GM21723 (cell line): Measurements from ENCODE around the gene EFR3B.
A peak's percentile ranks its signal among the peaks of the same experiment; 100 is the strongest.
"Not testable (repeated sequence)": the region's sequence is repeated elsewhere in the genome, so short reads cannot be mapped to it uniquely, and the experiment has no call there.

Experiments used
- ATAC-seq: cut with Tn5 transposase; IDR thresholded peaks from one replicate; pipeline ENCODE4 v1.9.1; 2021; ENCODE audit warnings: mild to moderate bottlenecking, moderate library complexity; ENCODE audit not compliant: unreplicated experiment

Gene EFR3B, protein sequence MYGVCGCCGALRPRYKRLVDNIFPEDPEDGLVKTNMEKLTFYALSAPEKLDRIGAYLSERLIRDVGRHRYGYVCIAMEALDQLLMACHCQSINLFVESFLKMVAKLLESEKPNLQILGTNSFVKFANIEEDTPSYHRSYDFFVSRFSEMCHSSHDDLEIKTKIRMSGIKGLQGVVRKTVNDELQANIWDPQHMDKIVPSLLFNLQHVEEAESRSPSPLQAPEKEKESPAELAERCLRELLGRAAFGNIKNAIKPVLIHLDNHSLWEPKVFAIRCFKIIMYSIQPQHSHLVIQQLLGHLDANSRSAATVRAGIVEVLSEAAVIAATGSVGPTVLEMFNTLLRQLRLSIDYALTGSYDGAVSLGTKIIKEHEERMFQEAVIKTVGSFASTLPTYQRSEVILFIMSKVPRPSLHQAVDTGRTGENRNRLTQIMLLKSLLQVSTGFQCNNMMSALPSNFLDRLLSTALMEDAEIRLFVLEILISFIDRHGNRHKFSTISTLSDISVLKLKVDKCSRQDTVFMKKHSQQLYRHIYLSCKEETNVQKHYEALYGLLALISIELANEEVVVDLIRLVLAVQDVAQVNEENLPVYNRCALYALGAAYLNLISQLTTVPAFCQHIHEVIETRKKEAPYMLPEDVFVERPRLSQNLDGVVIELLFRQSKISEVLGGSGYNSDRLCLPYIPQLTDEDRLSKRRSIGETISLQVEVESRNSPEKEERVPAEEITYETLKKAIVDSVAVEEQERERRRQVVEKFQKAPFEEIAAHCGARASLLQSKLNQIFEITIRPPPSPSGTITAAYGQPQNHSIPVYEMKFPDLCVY

DNA sequence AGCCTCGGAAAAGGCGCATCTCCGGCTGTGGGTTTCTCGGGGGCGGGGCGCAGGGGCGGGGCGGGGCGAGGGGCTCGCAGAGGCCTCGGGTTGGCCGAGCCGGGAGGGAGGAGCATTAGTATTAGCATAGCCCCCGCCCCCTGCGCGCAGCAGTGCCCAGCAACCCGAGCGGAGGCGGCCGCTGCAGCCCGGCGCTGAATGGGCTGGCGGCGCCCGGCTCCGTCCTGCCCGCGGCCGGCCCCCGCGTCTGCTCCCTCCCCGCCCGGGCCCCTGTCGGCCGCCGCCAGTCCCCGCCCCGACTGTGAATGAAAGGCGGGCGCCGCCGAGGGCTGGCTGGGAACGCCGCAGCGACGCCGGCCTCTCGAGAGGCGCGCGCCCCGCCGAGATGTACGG, at the start of gene EFR3B:
TSS of gene EFR3B (plus strand) at position 149 of the 393 bp plus-strand sequence. CDS start at position 386, 237 bp downstream.
- ATAC-seq: peak; percentile 89

DNA sequence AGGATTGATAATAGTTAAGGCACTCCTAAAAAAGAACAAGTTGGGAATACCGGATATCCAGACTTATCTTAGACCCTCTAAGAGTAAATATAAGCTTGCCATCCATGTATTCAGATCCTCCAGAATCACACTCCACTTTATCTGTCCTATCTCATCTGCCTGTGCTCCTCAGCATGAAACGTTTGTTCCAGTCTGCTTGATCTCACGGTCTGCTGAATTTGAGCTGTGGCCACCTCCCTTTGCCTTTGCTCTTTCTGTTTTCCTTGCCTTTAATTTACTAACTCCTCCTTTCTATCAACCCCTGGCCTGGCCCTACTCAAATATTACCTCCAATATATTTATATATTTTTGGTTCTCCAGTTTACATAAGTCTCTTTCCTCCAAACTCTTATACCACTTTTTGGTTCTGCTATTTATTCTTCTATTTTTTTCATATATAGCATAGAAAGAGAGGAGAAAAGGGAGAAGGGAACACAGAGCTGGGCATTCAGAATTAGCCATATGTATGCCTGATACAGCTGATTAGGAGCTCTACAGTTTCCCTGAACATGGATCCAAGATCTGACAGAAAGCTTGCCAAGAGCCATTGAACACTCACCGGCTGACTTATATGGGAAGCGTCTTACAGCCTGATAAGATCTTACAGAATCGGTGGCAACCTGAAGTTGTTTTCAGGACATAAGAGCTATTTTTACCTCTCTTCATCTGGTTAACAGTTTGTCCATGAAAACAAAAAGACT, 48.3 kb upstream of the EFR3B start:
- ATAC-seq: no peak

DNA sequence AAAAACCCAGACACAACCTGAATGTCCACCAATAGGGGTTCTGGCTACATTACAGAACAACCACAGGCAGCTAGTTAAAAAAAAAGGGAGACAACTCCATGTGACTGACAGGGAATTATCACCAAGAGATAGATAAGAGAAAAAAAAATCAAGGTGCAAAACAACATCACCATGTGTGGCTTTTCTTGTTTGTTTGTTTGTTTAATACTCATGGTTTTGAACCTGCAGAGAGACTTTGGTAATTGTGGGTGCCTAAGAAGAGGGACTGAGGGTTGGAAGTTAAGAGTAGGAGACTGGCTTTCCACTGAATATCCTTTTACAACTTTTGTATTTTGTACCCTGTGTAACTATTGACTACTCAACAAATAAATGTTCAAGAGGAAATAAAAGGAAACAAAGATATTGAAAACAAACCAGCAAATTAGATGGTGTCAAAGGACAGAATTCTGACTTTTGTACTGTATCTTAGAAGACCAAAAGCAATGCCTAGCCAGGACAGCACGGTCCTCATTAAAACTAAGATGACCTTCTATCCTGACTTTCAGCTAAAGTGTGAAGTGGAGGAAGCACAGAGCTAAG, 47.6 kb upstream of the EFR3B start:
- no peak for ATAC-seq

DNA sequence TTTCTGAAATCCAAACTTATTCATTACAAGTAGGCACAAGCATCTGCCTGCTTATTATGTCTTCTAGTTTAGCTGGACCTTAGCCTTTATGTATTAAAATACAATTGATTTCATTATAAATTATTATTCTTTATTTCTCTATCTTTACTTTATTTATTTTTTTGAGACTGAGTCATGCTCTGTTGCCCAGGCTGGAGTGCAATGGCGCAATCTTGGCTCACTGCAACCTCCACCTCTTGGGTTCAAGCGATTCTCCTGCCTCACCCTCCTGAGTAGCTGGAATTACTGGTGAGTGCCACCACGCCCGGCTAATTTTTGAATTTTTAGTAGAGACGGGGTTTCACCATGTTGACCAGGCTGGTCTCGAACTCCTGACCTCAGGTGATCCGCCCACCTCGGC, 42.8 kb upstream of the EFR3B start:
- ATAC-seq: not testable (repeated sequence)

DNA sequence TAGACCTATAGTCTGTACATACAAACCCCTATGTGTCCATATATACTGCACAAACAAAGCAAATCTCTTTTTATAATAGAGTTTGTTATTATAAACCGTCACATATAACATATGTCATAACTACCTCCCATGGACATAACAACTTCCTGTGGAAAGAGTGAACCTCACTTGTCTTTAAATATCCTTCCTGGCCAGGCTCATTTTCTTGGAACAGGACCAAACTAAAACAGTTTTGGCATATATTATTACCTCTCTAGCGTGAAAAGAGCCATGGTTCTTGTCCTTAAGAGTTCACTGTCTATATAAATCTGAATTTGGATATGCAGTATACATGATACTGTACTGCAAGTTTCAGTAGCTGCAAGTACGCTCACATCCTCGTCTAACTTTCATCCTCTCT, 41.8 kb upstream of the EFR3B start:
- no peak for ATAC-seq

DNA sequence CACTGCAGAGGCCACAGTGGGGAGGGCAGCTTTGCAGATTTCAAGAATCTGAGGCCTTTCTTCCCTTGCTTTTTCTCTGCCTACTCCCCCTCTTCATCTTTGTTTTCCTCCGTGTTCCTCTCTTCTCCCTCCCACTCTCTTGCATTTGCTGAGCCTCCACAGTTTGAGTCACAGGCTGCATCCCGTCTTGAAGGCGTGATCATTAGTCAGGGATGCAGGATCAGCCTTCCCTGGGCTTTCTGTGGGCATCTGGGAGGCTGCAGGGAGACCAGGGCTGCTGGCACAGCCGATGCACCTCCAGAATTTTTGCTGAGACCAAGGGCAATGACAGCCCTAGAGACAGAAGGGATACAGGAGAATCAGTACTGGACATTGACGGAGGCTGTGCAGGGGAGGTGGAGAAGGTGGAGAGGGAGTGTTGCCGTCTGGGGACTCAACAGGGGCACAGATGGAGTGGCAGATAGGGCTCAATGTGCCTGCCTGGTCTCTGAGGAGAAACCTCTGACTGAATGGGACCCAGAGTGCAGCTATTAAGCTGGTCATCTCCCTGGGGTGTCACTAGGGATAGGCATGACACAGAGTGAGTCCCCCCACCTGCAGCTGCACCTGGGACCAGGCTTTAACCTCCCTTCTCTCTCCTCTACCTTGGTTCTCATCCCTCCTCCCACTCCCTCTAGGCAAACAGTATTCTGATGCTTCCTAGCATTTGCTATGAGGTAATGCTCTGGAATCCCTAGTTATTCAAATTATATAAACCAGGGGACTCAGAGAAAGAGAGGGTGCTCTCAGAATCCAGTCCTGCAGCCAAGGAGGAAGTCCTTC, 41.2 kb upstream of the EFR3B start:
- ATAC-seq: no peak

DNA sequence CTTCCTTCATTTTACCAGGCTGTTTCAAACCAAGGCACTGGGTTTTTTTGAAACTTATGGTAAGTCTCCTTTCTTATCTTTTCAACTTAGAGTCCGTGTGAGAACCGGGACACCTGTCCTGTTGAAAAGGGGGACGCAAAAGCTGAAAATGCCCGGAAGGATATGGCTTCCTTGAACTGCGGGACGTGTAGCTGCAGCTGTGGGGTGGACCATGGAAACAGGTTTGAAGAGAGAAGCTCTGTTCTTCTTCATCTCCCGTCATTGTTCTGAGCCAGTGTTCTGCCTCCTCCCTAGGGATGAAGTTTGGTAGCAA, 40.6 kb upstream of the EFR3B start:
- no peak for ATAC-seq

DNA sequence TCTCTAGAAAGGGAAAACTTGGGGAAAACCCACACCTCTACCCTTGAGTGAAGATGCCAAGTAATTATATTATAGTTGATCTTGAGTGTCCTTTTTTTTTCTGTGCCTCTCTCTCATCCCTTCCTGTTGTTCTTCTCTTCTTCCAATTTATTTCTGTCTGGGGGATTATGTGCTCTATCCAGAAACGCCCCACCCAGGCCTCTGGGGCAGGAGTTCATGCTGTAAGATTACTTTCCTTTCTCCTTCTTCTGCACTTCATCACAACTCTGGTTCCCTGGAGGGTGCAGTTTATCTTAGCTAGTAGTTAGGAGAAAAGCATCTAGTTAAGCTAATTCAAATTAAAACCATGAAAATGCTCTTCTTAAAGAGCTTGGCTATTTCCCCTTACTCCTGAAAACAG, 39.8 kb upstream of the EFR3B start:
- no peak for ATAC-seq

DNA sequence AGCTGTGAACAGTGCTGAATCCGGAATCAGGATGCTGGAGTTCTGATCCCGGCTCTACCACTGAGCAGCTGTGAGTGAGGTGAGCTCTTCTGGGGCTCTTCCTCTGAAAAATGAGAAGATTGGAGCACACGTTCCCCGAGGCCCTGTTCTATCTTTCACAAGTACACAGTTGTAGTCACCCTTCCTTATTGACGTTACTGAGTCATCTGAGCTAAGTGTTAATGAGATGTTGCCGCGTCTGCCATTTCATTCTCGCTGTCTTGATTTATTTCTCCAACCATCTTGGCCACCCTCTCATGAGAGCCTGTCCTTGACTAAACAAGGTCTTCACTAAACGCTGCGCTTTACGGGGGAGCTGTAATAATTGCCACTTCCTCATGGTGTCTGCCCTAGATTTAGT, 31.9 kb upstream of the EFR3B start:
- no peak for ATAC-seq

DNA sequence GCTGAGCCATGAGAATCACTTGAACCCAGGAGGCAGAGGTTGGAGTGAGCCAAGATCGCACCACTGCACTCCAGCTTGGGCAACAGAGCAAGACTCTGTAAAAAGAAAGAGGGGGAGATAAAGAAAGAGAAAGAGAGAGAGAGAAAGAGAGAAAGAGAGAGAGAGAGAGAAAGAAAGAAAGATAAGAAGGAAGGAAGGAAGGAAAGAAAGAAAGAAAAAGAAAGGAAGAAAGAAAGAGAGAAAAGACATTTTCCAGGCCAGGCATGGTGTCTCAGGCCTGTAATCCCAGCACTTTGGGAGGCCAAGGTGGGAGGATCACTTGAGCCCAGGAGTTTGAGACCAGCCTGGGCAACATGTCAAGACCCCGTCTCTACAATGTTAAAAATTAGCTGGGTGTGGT, 30.5 kb upstream of the EFR3B start:
- not testable (repeated sequence) for ATAC-seq

DNA sequence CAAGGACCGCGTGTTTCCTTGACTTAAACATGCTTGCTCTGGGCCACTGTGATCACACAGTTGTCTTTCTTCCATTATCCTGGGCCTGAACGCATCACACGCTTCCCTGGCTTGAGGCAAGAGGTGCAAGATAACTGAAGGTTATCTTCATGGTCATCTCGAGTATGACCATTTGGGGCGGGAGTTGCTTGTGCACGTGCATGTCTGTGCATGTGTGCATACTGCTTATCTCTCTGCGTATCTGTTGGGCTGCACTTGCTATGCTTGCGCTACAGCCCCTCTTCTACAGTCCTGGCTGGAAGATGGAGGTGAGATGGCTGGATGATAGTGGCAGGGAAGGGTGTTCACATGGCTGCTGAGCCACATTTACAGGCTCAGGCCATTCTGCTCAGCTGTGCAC, 27.2 kb upstream of the EFR3B start:
- ATAC-seq: no peak

DNA sequence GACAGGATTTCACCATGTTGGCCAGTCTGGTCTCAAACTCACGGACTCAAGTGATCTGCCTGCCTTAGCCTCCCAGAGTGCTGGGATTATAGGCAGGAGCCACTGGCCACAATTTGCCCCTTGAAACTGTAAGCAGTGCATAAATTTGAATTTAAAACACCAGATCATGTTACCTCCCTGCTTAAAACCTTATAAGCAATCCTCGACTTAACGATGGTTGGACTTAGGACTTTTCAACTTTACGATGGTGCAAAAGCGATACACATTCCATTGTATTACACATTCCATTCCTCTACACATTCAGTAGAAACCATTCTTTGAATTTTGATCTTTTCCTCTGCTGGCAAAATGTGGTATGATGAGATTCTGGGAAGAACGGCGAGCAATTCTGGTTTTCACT, 23.2 kb upstream of the EFR3B start:
- no peak for ATAC-seq

DNA sequence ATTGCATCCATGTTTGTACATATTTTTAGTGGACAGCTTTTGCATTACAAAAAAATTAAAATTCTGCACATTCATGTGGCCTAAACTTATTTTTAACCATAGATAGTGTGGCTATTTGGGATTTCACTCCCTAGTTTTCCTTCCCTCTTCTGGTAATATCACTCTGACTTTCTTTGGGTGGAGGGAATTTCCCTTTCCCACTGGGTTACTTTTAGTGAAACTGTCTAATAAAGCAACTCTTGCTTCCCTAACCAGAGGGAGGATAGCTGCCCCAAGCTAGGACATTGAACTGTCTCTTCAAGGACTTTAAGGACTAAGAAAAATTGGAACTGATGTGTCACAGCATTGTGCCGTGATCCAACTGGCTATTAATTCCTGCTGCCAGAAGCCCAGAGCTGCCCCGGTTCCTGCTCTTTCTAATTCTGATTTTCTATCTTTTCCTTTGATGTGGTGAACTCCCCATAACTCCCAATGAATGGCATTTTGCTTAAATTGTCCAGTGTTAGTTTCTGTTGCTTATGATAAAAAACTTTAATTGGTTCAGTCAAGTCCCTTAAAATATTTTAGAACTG, 20.0 kb upstream of the EFR3B start:
- ATAC-seq: no peak

DNA sequence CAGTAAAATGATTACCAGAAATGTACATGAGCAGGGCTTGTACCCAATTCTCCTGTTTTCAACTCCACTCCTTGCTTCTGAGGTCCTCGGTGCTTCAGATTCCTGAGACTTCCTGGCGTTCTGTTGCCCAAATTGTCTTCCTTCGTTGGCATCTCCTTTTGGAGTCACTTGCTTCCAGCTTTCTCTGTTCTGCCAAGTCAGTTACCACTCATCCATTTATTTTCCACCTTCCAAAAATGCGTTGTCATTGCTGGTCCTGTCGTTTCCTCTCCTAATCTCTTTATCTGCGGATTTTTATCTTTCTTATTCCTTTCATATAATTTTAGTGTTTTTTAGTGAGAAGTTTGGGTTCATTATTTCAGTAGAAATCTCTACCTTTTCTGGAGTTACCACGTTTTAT, 18.5 kb upstream of the EFR3B start:
- ATAC-seq: no peak

DNA sequence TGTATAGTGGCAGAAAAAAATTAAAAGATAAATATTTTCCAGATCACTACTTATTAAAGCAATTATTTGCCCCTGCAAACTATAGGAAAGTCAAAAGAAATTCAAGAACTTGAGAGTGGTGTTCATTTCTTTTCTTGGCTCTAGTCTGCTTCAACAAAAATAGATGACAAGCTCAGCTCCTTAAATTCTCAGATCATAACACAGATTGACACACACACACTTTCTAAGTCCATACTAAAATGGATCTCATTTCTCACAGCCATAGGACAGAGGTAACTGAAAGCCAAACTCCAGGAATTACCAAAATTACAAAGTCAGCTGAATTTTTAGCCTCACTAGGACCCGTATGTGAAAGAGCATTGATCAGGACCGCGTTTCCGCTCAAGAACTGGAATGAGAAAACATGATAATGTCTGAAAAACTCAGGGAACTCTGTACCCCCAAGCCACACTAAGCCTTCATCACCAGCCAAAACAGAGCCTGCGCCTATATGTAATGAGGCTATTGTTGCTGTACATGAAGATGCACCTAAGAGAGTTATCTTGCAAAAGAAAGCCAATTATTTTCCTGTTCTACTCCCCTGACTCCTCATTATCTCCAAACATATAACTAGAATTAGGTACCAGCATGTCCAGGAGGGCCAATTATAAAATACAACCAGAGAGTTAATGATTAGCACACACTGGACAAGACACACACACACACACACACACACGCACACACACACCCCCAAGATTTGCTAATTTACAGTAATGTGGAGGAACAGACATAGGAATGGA, 16.5 kb upstream of the EFR3B start:
- no peak for ATAC-seq

DNA sequence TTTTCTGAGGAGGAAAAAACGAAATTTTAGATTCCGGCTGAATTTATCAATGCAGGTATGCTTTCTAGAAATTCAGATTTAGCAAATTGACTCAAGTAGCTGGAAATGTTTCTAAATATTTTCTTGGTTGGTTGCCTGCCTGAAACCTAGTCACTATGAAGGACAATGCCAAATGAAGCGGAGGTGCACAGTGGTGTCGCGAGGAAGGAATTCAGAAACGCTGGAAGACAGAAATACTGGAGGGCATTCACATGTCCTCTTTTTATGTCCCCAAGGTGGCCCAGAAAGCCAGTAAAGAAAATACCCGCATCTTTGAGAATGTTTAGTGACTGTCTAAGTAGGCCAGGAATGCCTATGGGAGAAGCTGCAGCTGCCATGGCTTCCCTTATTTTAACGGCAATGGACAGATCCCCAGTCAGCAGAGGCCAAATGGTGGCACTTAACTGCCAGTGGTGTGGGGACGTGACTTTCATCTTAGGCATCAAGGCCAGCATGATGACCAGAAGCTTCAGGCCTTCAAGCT, 15.8 kb upstream of the EFR3B start:
- no peak for ATAC-seq

DNA sequence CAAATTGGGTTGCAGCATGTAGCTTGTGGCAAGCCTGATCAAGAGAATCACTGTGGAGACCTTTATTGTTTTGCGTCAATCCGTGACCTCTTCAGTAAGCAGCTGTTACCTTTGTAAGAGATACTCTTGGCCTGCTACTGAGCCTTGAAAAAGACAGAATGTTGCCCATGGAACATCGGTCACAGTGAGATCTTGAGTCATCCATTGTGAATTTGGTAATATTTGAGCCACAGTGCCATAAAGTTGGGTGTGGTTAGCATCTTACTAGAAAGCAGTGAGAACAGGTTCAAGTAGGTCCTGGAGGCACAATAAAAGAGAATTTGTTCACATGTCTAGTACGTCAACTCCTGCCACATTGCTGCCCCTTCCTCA, 12.7 kb upstream of the EFR3B start:
- no peak for ATAC-seq

DNA sequence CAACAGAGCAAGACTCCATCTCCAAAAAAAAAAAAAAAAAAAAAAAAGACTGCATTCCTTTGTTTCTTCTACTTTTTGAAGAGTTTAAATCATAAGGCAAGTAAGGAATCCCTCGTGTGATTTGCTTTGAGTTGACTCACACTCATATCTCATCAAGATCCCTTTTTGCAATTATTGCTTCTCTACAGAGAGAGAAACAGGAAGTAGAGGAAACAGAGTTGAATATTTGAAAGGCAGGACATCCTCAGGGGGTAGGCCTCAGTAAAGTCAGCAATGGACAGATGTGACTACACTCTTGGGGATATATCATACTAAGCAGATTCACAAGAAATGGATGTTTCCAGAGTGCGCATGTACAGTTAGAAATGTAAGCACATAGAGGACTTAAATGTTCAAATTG, 11.2 kb upstream of the EFR3B start:
- no peak for ATAC-seq

DNA sequence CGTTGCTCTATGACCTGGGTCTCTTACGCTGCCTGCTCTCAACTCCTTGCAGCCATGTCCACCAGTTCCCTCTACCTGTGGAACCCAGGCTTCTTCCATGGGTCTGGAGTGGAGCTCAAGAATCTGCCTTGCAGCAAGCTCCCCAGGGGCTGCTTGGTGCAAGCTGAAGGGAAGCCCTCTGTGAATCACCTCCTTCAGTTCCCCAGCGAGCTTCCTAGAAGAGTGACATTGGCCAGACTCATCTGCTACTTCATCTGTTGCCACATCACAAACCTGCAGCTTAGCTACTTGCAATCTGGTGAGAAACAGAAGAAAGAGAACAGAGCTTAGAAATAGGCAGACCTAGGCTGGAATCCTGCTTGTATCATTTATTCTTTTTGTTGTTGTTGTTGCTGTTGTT, 9.8 kb upstream of the EFR3B start:
- no peak for ATAC-seq
